ENCODE results near the gene CAT. TPM values are rescaled to one million over a fixed set of nuclear protein-coding genes. Genes with fewer than 3 reads are reported as not detected.
A peak's percentile ranks its signal among the peaks of the same experiment; 100 is the strongest.

The CAT gene
- total RNA-seq, 2 donors from 2014 or later, result 88.4 to 92.3 TPM

DNA sequence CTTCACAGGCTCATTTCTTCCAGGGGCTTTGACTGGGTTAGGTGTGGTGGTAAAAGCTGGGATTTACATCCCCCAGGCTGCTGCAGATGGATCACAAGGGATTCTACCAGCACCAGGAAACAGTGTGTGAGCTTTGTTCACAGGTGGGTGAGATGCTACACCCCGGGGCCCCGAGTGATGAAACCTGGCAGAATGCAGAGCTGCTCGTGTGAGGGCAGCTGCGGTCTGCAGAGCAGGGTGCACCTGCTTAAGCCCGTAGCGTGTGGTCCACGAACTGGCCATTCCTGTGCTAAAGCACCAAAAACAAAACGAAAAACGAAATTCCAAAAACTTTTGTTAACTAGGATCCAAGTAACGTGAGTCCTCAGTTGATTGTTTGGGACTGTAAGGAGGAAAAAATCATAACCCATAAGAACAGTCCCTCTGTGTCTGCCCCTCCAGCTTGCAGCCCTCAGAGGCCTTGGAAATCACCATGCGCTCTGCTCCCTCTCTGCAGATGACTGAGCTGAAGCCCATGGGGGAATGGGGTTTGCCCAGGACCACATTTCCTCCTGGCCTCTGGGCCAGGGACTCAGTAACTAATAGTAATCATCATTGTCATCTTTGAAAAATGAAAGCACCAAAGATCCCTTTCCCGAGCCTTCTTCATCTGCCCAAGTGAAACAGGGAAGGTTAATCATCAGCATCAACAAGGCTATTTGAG is 50.3 kb downstream of the CAT start:
- no peaks in the 10 kb centered on the region for H3K9me3 ChIP-seq
- DNase-seq, result no peak
- no peak overlapping the region for H3K4me3 ChIP-seq
- H3K27me3 ChIP-seq, result no peaks in the 10 kb centered on the region
- no peak overlapping the region for H3K27ac ChIP-seq
- no peaks in the 10 kb centered on the region for H3K36me3 ChIP-seq
- no peak for TF ChIP-seq CTCF (IDR thresholded peaks at IDR 0.05)
- intact Hi-C loops (cut with DNase I), result no loop called here
- no peak overlapping the region for H3K9ac ChIP-seq (ENCODE audit: low read depth in 2 of 2, low read length in 2 of 2)
- H3K4me1 ChIP-seq, result no peaks in the 10 kb centered on the region

- H3K27ac ChIP-seq, result no peak overlapping the region
- H3K4me1 ChIP-seq, result no peaks in the 10 kb centered on the region
- TF ChIP-seq CTCF (IDR thresholded peaks at IDR 0.05), result no peak
- no peak overlapping the region for H3K9ac ChIP-seq (ENCODE audit: low read depth in 2 of 2, low read length in 2 of 2)
- H3K4me3 ChIP-seq, result no peak overlapping the region
- H3K36me3 ChIP-seq, result no peaks in the 10 kb centered on the region
- H3K9me3 ChIP-seq, result no peaks in the 10 kb centered on the region
- intact Hi-C loops (cut with DNase I), result loop anchor here (5.0 to 10.0 kb wide), 2 partner anchors 123 to 316 kb away; no protein-coding TSS in a partner anchor
- H3K27me3 ChIP-seq, result no peaks in the 10 kb centered on the region
- DNase-seq, result no peak
These were observed 51.6 kb downstream of the CAT start for GRCh38 chr11:34490304-34490703.

DNA sequence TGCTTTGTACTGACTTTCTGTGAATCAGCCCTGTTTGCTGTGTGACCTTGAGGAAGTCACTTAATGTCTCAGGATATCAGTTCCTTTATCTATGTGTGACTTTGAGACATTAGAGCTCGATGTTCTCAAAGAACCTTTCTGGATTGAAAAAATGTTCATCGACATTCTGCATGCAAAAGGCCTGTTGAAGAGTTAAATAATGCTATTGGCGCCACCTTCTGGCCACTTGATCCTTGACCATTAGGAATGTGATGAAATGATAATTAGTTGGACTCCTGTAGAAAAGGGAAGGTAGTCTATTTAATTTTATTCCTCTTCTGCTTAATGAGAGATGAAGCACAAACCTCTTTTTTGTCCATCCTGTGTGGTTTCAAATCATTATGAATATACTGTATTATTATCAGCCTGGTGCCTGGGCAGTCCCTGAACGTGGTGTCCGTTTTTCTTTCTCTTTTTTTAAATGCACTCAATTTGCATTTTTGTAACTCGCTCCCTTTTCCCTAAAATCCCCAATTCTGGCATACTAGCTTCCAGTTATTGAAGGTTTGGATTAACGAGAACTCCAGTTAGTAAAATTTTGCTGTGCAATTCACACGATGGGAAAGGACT is 54.2 kb downstream of the CAT start:
- Histone ChIP-seq H3K27me3 (no peaks in the 10 kb centered on the region), H3K4me1 (no peaks in the 10 kb centered on the region), H3K9me3 (no peaks in the 10 kb centered on the region), H3K9ac (ENCODE audit: low read depth in 2 of 2, low read length in 2 of 2) (no peak overlapping the region), H3K4me3 (no peak overlapping the region), H3K36me3 (no peaks in the 10 kb centered on the region), H3K27ac (no peak overlapping the region)
- peak; percentile 57 for TF ChIP-seq CTCF (IDR thresholded peaks at IDR 0.05)
- DNase-seq, result peak; percentile 66
- intact Hi-C loops (cut with DNase I), result loop anchor here (5.0 to 10.0 kb wide), 2 partner anchors 126 to 318 kb away; no protein-coding TSS in a partner anchor

DNA sequence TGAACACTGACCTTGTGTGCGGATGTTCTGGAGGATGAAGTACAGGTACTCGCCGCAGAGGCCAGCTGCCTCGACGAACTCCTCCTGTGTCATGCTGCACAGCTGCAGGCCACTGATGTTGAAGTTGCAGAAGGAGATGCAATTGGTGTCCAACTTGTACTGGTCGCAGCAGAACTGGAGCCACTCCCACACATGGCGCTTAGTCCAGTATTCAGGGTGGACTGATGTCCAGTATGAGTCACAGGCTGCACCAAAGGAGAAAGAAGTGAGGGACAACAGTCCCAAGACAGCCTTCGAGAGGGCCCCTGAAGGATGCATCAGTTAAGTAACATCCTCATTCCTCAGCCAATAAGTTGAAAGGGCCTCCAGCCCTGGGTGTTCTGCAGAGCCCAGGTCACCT is 54.7 kb downstream of the CAT start:
- DNase-seq, result no peak
- H3K27ac ChIP-seq, result no peak overlapping the region
- no peak overlapping the region for H3K4me3 ChIP-seq
- H3K4me1 ChIP-seq, result no peaks in the 10 kb centered on the region
- no peaks in the 10 kb centered on the region for H3K27me3 ChIP-seq
- TF ChIP-seq CTCF (IDR thresholded peaks at IDR 0.05), result no peak
- no peak overlapping the region for H3K9ac ChIP-seq (ENCODE audit: low read depth in 2 of 2, low read length in 2 of 2)
- intact Hi-C loops (cut with DNase I), result loop anchor here (5.0 to 10.0 kb wide), 2 partner anchors 126 to 319 kb away; no protein-coding TSS in a partner anchor
- H3K9me3 ChIP-seq, result no peaks in the 10 kb centered on the region
- no peaks in the 10 kb centered on the region for H3K36me3 ChIP-seq

GRCh38 chr11:34493926-34494595 is 55.3 kb downstream of the CAT start:
- H3K27ac ChIP-seq, result no peak overlapping the region
- no peaks in the 10 kb centered on the region for H3K4me1 ChIP-seq
- TF ChIP-seq CTCF (IDR thresholded peaks at IDR 0.05), result no peak
- no peak overlapping the region for H3K4me3 ChIP-seq
- DNase-seq, result no peak
- no peak overlapping the region for H3K9ac ChIP-seq (ENCODE audit: low read depth in 2 of 2, low read length in 2 of 2)
- H3K9me3 ChIP-seq, result no peaks in the 10 kb centered on the region
- intact Hi-C loops (cut with DNase I), result loop anchor here (5.0 to 10.0 kb wide), 2 partner anchors 127 to 319 kb away; no protein-coding TSS in a partner anchor
- no peaks in the 10 kb centered on the region for H3K36me3 ChIP-seq
- H3K27me3 ChIP-seq, result no peaks in the 10 kb centered on the region
